Left forelimb (tissue), 1 donor: ENCODE results near the gene EPHB6.
A peak's percentile ranks its signal among the peaks of the same experiment; 100 is the strongest.

ENCODE experiments used
- DNase-seq: peaks from one replicate; pipeline ENCODE4 v3.0.0-alpha.2; 2018; ENCODE audit warnings: low spot score

The EPHB6 gene

DNA sequence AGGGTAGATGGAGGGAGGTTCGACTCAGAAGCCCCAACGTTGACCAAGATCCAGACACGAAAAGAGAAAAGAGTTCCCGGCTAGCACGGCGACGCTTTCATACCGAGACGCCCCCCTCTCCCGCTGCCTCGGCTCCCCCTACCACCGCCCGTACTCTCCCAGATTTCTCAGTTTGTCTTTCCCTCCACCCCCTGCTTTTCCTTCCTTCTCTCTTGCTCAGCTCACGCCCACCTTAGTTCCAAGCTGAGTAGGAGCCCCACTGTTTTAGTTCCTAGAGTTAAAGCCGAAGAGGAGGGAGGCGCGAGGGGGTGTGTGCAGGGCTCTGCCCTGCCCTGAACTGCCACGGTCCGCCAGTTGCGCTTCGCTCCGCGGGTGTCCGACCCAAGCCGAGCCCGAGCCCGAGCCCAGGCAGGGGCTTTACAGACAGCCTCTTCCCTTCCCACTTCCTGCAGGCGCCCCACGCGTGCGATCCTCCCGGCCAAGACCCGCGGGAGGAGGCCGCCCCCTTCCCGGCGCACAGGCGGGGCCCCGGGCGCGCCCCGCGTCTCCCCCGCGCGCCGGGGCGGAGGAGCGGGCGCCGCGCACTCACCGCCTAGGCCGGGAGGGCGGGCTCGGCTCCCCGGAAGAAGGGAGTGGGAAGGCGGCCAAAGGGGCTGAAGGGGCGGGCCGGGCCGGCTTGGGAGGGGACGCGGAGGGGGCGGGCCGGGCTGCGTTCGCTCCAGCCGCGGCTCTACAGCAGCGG, at the start of gene EPHB6:
TSS of gene EPHB6 (plus strand) at position 705 of the 742 bp plus-strand sequence. CDS start 8,152 bp downstream, outside the sequence.
- peak; percentile 87 for DNase-seq

DNA sequence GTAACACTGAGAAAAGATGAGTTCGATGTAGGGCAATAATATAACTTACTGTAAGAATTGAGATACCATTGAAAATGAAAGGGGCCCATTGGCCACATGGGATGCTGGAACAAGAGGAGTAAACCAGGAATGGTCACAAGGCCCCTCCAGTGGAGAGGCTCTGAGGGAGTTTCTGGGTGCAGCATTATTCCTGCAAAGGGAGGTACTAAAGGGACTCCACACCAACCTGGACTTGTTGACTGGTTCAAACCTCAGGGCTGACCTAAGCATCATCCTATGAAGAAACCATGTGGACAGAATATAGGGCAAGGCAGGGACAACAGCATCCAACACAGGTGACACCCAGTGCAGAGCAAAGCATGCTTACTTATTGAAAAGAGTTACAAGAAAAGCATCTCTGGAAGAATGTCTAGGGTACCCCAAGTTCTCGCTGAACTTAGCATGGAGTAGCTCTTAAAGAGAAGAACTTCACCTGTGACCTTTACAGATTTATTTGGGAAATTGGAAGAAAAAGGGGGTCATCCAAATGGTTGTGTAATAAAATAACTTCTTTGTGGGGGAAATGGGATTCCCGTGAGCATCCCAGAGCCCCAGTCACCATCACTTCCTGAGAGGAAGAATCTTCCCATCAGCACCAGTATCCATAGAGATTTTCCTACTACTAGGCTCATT, 49.4 kb upstream of the EPHB6 start:
- no peak for DNase-seq

DNA sequence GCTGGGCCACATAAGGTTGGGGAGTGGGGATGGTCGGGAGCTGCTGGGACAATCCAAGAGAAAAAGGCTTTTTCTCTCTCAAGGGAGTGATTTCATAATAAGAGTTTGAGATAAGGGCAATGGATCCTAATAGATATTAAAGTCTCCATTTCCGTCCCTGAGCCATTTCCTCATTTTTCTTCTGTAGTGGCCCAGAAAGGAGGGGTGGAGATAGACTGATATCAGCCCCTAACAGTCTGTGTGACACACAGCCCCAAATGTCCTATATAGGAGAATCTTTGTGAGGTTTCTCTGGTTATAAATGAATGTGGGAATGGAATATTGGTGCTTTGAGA, 48.9 kb upstream of the EPHB6 start:
- no peak for DNase-seq

GRCh38 chr7:142806957-142807356, 47.9 kb upstream of the EPHB6 start:
- DNase-seq: no peak

DNA sequence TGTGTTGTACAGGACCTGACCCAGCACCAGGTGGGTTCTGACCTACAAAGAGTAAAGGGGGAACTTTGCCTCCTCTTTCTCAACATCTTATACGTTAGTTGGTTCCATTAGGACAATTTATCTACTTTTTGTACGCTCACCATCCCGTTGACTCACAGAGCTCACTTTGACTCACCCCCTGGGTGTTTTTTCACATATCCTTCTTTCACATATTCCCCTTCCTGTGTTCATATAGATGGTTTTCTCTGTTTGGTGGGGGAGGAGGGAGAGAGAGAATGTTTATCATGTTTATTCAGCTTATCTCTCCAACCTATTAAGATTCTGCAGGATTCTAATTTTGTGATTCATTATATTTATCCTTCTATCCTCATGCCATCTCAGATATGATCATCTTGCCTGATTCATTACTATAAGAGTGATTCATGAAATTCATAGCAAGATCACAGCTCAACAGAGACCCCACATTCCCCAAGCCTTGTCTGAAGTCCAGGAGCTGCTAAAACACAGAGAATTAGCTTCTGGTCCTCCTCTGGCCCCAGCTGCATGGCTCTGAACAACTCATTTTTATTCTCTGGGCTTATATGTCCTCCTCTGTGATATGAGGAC, 46.9 kb upstream of the EPHB6 start:
- no peak for DNase-seq

DNA sequence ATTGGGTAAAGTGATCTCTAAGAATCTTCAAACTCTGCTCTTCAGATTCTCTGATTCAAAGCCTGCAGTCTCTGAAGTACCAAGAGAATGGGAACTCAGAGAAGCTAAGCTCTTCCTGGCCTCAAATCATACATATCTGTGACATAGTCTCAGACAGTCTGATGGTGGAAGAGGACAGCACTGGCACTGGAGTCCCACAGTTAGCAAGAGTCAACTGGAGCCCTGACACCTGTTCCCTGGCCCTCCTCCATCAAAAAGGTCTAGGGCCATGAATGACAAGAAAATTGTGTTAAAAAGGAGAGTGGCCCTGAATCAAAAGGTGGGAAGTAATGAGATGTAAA, 46.4 kb upstream of the EPHB6 start:
- no peak for DNase-seq

GRCh38 chr7:142808802-142809583, 45.9 kb upstream of the EPHB6 start:
- no peak for DNase-seq

- no peak for DNase-seq
Observed at GRCh38 chr7:142809671-142810070, 45.2 kb upstream of the EPHB6 start.

DNA sequence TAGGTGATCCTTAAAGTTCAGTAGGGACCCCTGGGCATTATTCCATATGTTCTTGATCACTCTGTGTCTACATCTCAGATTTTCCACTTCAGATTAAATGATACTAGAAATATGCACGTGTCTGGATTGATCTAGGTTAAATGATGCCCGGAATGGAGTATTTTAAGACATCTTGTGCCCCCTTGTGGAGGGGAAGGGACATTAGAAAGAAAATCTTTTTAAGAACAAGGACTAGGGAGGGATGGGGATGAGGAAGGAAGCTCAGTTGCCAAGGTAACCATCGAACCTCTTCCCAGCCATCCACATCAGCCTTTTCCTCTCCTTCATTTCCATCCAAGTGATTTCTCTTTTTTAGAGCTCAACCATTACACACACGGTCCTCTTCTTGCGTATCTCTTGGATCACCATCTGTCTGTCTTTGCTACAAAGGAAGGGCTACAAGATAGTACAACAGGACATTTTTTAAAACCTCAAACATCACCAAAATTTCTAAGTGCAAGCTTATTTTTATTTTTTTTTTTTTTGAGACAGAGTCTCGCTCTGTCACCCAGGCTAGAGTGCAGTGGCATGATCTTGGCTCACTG, 43.6 kb upstream of the EPHB6 start:
- DNase-seq: no peak

DNA sequence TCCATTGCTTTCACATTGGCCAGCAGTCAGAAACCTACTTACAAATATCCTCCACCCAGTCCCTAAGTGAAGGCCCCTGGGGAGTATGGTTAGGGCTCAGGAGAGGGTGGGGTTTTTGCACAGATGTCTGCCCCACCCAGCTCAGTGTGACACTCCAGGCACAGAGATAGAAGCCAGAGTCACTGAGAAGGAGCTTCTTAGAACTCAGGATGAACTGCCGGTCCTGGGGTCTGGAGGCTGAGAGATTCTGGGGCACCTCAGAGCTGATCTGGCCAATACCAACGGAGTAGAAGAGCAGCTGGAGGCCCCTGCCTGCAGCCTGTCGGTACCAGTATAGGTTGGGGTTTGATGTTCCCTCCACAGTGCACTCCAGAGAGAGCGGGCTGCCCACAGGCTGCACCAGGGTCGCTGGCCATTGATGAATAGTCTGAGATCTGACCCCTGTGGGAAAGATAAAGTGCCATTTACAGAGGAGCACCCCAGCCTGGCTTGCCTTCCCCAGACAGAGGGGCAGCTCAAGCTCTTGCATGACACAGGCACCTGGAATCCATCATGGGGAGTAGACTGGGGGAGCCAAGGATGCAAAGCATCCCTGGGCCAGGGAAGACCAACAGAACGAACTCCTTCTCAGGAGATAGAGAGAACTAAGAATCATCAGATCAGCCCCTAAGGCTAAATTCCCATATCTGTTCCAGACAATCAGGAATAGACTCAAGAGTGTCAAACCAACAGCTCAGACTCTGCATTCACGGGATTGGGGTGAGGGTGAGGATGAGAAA, 42.2 kb upstream of the EPHB6 start:
- DNase-seq: no peak

GRCh38 chr7:142813226-142813625, 41.6 kb upstream of the EPHB6 start:
- no peak for DNase-seq

GRCh38 chr7:142813699-142814098, 41.2 kb upstream of the EPHB6 start:
- no peak for DNase-seq

DNA sequence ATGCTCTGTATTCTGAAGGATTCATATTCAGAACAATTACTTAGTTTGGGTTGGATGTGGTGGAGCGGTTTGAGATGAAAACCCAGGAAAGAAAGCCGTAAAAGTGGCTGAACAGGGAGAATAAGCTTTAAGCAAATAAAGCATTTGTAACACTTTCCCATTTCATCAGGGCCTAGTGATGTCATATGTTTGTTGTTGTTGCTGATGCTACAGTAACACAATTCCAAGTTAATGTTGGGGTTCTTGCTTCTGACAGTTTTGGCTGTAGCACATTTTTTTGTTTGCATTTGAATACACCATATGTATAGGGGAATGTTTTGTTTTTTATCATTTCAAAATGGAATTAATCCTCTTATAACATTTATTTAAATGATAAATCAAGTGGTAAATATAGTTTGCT, 40.4 kb upstream of the EPHB6 start:
- DNase-seq: no peak

GRCh38 chr7:142815134-142815533, 39.7 kb upstream of the EPHB6 start:
- no peak for DNase-seq

- DNase-seq: no peak
Observed at GRCh38 chr7:142817506-142817905, 37.4 kb upstream of the EPHB6 start.

- no peak for DNase-seq
Observed at GRCh38 chr7:142819530-142819929, 35.3 kb upstream of the EPHB6 start.

DNA sequence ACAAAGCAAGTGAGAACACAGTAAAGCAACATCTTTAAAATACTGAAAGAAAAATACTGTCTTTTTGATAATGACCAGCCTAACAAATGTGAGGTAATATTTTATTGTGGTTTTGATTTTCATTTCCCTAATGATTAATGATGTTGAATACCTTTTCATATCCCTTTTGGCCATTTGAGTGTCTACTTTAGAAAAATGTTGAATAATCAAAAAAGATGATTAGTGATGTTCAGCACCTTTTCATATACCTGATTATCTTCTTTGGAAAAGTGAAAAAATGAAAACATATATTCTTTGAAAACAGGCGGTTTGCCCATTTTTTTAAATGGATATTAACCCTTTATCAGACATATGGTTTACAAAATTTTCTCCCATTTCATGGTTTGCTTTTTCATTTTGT, 32.2 kb upstream of the EPHB6 start:
- DNase-seq: no peak

GRCh38 chr7:142827951-142828500, 26.9 kb upstream of the EPHB6 start:
- DNase-seq: no peak

DNA sequence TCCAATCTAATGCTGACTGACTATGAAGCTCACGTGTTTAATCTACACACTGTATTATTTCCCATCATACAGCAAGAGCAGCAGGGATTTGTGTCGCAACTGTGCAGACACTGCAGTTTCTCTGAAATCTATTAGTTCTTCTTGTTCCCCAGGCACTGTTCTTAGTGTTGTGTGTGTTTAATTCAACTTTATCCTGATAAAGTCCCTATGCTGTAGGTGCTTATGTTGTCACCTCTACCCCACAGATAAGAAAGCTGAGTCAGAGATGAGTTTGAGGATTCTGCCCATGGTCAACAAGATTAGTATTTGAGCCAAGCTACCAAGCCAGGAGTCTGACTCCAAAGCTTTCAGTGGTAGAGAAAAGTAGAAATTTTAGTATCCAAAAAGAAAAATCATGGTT, 22.5 kb upstream of the EPHB6 start:
- DNase-seq: no peak

DNA sequence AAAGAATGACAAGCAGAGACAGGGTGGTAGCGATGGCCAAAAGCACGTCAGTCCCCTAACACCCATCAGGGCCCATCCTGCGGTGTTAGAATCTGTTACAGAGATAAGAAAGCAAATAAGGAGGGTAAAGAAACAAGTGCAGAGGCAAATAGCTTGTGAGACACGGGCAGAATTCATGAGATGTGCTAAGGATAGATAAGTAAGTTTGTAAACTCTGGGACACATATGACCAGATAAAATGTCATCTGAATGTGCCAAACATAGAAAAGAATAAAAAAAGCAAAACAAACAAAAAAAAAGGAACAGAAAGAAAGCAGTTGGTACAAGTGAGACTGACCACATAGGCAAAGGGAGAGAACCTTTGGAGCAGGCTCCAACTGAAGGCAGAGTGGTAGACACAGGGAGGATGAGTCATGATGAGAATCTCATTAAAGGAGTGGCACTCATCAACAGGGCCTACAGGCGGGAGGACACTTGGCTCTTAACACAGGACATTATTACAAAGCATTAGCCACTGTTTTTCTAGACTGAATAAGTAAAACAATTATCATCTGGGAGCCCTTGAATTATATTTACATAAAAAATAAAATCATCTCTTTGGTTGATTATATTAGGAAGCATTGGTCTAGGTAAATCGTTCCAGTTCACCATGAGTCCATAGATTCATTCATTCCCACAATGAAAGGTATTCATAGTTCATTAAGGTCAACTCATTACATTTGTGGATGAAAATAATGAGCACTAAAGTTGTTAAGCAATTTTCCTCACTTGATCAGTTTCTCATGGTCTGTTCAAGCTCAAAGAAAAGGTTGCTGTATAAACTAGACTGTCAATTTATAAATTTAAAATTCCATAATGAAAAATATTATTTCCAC, 21.5 kb upstream of the EPHB6 start:
- DNase-seq: no peak
